CD8-positive, alpha-beta memory T cell (primary cell): ENCODE data around the gene ABCE1. TPM values are rescaled to one million over a fixed set of nuclear protein-coding genes. Genes with fewer than 3 reads are reported as not detected.

Source experiments
- CTCF ChIA-PET: fragments of 350-600 bp; sonication (Branson Sonifier 250); formaldehyde crosslinking; loops from one replicate; lab custom pipeline; 2021; ENCODE audit warnings: antibody characterized with exemption; lab: Charles Lee
- POLR2A ChIA-PET: fragments of 350-600 bp; sonication (Branson Sonifier 250); formaldehyde crosslinking; loops from one replicate; lab custom pipeline; 2021; ENCODE audit warnings: antibody characterized with exemption; lab: Charles Lee
- DNase-seq, 5 donors: peaks; one replicate each; pipeline versions ENCODE4 v3.0.0 to v3.0.0-alpha.2; 2020 to 2022; ENCODE audit warnings: mixed read lengths in 1 of 5
- H3K27ac ChIP-seq: one replicate; pipeline ENCODE4 v1.7.0; 2013; ENCODE audit warnings: low read depth, mild to moderate bottlenecking, low read length, moderate library complexity
- H3K27me3 ChIP-seq: 2 replicates; pipeline ENCODE4 v1.7.0; 2013; ENCODE audit warnings: low read length, mild to moderate bottlenecking; ENCODE audit not compliant: insufficient read depth, poor library complexity, severe bottlenecking
- H3K36me3 ChIP-seq: 2 replicates; pipeline ENCODE4 v1.7.0; 2013; ENCODE audit warnings: mild to moderate bottlenecking, low read length, moderate library complexity; ENCODE audit not compliant: insufficient read depth
- H3K4me1 ChIP-seq: 2 replicates; pipeline ENCODE4 v1.7.0; 2013; ENCODE audit warnings: mild to moderate bottlenecking, low read length, moderate library complexity; ENCODE audit not compliant: insufficient read depth
- H3K4me3 ChIP-seq: 2 replicates; pipeline ENCODE4 v1.7.0; 2013; ENCODE audit warnings: mild to moderate bottlenecking, low read length
- H3K9me3 ChIP-seq: 2 replicates; pipeline ENCODE4 v1.7.0; 2013; ENCODE audit warnings: mild to moderate bottlenecking, low read length
- H3K27ac Mint-ChIP-seq, 8 donors: one replicate each; pipeline ENCODE4 v1.8.0; 2020 to 2021; ENCODE audit warnings: mixed read lengths in 8 of 8, mild to moderate bottlenecking in 6 of 8, inconsistent platforms in 3 of 8, moderate library complexity in 3 of 8
- H3K27me3 Mint-ChIP-seq, 2 donors: one replicate each; pipeline ENCODE4 v1.8.0; 2020 to 2021; ENCODE audit warnings: mixed read lengths in 2 of 2, mild to moderate bottlenecking in 1 of 2, moderate library complexity in 1 of 2
- H3K36me3 Mint-ChIP-seq, 3 donors: one replicate each; pipeline ENCODE4 v1.8.0; 2020 to 2021; ENCODE audit warnings: mixed read lengths in 3 of 3, inconsistent platforms in 1 of 3, mild to moderate bottlenecking in 1 of 3
- H3K4me1 Mint-ChIP-seq, 3 donors: one replicate each; pipeline ENCODE4 v1.8.0; 2020 to 2021; ENCODE audit warnings: mixed read lengths in 3 of 3, inconsistent platforms in 1 of 3, mild to moderate bottlenecking in 1 of 3
- H3K4me3 Mint-ChIP-seq, 7 donors: one replicate each; pipeline ENCODE4 v1.8.0; 2020 to 2021; ENCODE audit warnings: mixed read lengths in 7 of 7, mild to moderate bottlenecking in 6 of 7, moderate library complexity in 4 of 7, inconsistent platforms in 2 of 7
- H3K9me3 Mint-ChIP-seq, 5 donors: one replicate each; pipeline ENCODE4 v1.8.0; 2020 to 2022; ENCODE audit warnings: mixed read lengths in 5 of 5, mild to moderate bottlenecking in 3 of 5, moderate library complexity in 2 of 5, inconsistent platforms in 1 of 5
- polyA plus RNA-seq: library from polyadenylated mRNA; unstranded; fragments of 300-500 nt; fragmentation: Illumina TruSeq; gene quantifications from one replicate; pipeline ENCODE4 v1.2.3, GENCODE V29; 2021
- total RNA-seq, 2 experiments: library from RNA; stranded (reverse); gene quantifications; one replicate each; pipeline ENCODE4 v1.2.3, GENCODE V29; 2021

ABCE1 gene
- total and polyA plus RNA-seq, 3 experiments from 2014 or later = 59.7 to 179 (median 170) TPM

DNA sequence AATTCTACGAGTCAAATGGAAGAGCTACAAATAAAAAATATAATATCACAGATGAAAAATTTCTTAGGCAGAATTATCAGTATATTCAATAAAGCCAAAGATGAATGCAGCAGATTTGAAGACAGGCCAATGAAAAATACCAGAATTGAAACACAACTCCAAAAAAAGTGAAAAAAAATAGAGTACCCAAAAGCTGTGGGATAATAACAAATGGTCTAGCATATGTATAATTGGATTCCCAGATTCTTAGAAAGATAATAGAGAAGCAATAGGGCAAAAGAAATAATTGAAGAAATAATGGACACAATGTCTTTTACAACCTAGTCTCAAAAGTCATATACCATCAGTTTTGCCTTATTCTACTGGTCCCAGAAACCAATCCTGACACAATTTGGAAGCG lies 4.5 kb upstream of the ABCE1 start:
- no peak for DNase-seq
- Mint-ChIP-seq H3K4me1 (peaks cover 32 to 70% (median 69%) of the 10 kb centered on the region in 3 donors), H3K9me3 (peaks cover 0 to 4% (median 3%) of the 10 kb centered on the region in 5 donors), H3K27me3 (no peaks in the 10 kb centered on the region), H3K36me3 (peaks cover 22 to 75% (median 28%) of the 10 kb centered on the region in 3 donors), H3K4me3 (no peak overlapping the region), H3K27ac (peak overlapping the region in 2 of 8 donors; percentile 6 to 73)
- H3K36me3 ChIP-seq = peaks cover 11% of the 10 kb centered on the region
- no peak overlapping the region for H3K27ac ChIP-seq
- POLR2A ChIA-PET = no interaction called here
- H3K4me1 ChIP-seq = peaks cover 13% of the 10 kb centered on the region
- H3K4me3 ChIP-seq = no peak overlapping the region
- CTCF ChIA-PET = no interaction called here
- H3K27me3 ChIP-seq = no peaks in the 10 kb centered on the region
- no peaks in the 10 kb centered on the region for H3K9me3 ChIP-seq

- H3K4me1 Mint-ChIP-seq = peaks cover 38 to 65% (median 61%) of the 10 kb centered on the region in 3 donors
- peak in 1 of 5 donors; percentile 3 for DNase-seq
- peaks cover 0 to 4% (median 3%) of the 10 kb centered on the region in 5 donors for H3K9me3 Mint-ChIP-seq
- Histone ChIP-seq H3K36me3 (peaks cover 11% of the 10 kb centered on the region), H3K27me3 (no peaks in the 10 kb centered on the region), H3K9me3 (no peaks in the 10 kb centered on the region), H3K27ac (peak overlapping the region; percentile 95), H3K4me1 (peaks cover 46% of the 10 kb centered on the region), H3K4me3 (peak overlapping the region; percentile 87)
- POLR2A ChIA-PET = interaction anchor here (1.0 to 2.6 kb wide), 5 partner anchors 35 to 1584 kb away, joined by 5 to 18 read pairs (median 6); partner anchors contain the start of genes MMAA, OTUD4 and SMARCA5
- peak overlapping the region; percentile 90 to 99 (median 95) for H3K4me3 Mint-ChIP-seq
- peak overlapping the region; percentile 95 to 100 (median 98) for H3K27ac Mint-ChIP-seq
- CTCF ChIA-PET = interaction anchor here (1.1 kb wide), 1 partner anchor 84 kb away, joined by 4 read pairs; no protein-coding TSS in a partner anchor
- no peaks in the 10 kb centered on the region for H3K27me3 Mint-ChIP-seq
- peaks cover 15 to 47% (median 21%) of the 10 kb centered on the region in 3 donors for H3K36me3 Mint-ChIP-seq
Measured at GRCh38 chr4:145097331-145097820, 735 bp upstream of the ABCE1 start.

- H3K4me1 Mint-ChIP-seq = peaks cover 41 to 55% (median 48%) of the 10 kb centered on the region in 3 donors
- Histone ChIP-seq H3K27ac (peak overlapping the region; percentile 95), H3K4me3 (peak overlapping the region; percentile 87), H3K9me3 (no peaks in the 10 kb centered on the region), H3K27me3 (no peaks in the 10 kb centered on the region), H3K36me3 (peaks cover 5% of the 10 kb centered on the region), H3K4me1 (peaks cover 57% of the 10 kb centered on the region)
- no peaks in the 10 kb centered on the region for H3K9me3 Mint-ChIP-seq
- CTCF ChIA-PET = interaction anchor here (1.1 kb wide), 1 partner anchor 82 kb away, joined by 4 read pairs; no protein-coding TSS in a partner anchor
- H3K27me3 Mint-ChIP-seq = no peaks in the 10 kb centered on the region
- POLR2A ChIA-PET = interaction anchor here (0.6 to 2.6 kb wide), 7 partner anchors 13 to 1586 kb away, joined by 3 to 18 read pairs (median 6); partner anchors contain the start of genes MMAA, OTUD4 and SMARCA5
- H3K36me3 Mint-ChIP-seq = peaks cover 8 to 36% (median 15%) of the 10 kb centered on the region in 3 donors
- H3K4me3 Mint-ChIP-seq = peak overlapping the region; percentile 90 to 99 (median 95)
- peak overlapping the region; percentile 95 to 100 (median 98) for H3K27ac Mint-ChIP-seq
- peak in 3 of 5 donors; percentile 20 to 52 (median 27) for DNase-seq
Measured at GRCh38 chr4:145098675-145099037, 545 bp downstream of the ABCE1 start.

DNA sequence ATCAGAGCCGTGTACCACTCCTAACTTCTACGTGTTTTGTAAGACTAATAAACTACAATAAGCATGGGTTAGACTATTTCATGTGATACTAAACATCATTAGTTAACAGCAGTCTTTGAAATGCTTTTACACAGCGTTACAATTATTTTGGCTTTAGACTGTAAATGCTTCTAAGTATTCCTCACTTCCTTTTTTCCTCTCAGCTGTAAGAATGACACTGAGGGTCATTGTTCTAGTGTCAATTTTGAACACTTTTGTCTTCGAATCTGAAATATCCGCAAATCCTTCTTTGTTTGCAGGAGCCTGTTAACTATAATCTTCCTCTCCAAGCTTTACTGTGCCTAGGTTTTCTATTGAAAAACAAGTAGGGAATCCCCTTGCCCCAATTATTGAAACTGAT lies 1.5 kb downstream of the ABCE1 start:
- peak overlapping the region in 7 of 8 donors; percentile 4 to 98 (median 77) for H3K27ac Mint-ChIP-seq

GRCh38 chr4:145101091-145101490 lies 3.0 kb downstream of the ABCE1 start:
- Mint-ChIP-seq H3K4me1 (peaks cover 28 to 39% (median 31%) of the 10 kb centered on the region in 3 donors), H3K27me3 (no peaks in the 10 kb centered on the region), H3K4me3 (no peak overlapping the region), H3K36me3 (peaks cover 0 to 31% (median 0%) of the 10 kb centered on the region in 3 donors), H3K9me3 (no peaks in the 10 kb centered on the region), H3K27ac (no peak overlapping the region)
- Histone ChIP-seq H3K4me1 (peaks cover 57% of the 10 kb centered on the region), H3K9me3 (no peaks in the 10 kb centered on the region), H3K36me3 (peaks cover 9% of the 10 kb centered on the region), H3K4me3 (no peak overlapping the region), H3K27me3 (no peaks in the 10 kb centered on the region), H3K27ac (no peak overlapping the region)
- no peak for DNase-seq
- POLR2A ChIA-PET = no interaction called here
- CTCF ChIA-PET = no interaction called here

More for the DNA sequence above, 1.5 kb downstream of the ABCE1 start:
- peaks cover 5% of the 10 kb centered on the region for H3K36me3 ChIP-seq
- H3K4me1 ChIP-seq = peaks cover 57% of the 10 kb centered on the region
- ChIA-PET CTCF (no interaction called here), POLR2A (interaction anchor here (2.5 to 2.6 kb wide), 2 partner anchors 79 to 81 kb away, joined by 8 to 18 read pairs; partner anchors contain the start of gene OTUD4)
- Mint-ChIP-seq H3K9me3 (no peaks in the 10 kb centered on the region), H3K36me3 (peaks cover 6 to 30% (median 9%) of the 10 kb centered on the region in 3 donors), H3K27me3 (no peaks in the 10 kb centered on the region), H3K4me3 (peak overlapping the region; percentile 90 to 99 (median 95)), H3K4me1 (peaks cover 38 to 50% (median 38%) of the 10 kb centered on the region in 3 donors)
- DNase-seq = no peak
- no peaks in the 10 kb centered on the region for H3K27me3 ChIP-seq
- no peaks in the 10 kb centered on the region for H3K9me3 ChIP-seq
- H3K27ac ChIP-seq = no peak overlapping the region
- H3K4me3 ChIP-seq = peak overlapping the region; percentile 87

DNA sequence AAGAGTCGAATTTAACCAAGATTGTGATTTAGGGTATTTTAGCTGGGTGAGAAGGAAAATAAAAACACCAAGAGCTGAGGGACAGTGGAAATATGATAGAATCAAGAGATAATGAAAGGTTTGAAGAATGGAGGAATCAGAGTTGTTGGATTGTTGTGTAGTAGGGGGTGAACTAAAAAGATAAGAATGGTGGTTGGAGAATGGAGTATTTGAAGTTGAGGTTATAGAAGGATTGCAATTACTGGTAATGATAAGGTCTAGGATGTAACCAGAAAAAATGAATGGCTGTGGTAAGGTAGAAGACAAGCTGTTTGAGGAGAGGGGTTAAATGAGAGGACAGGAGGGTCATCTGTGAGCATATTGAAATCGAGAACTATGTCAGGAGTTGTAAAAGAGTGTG lies 4.5 kb downstream of the ABCE1 start:
- H3K4me3 Mint-ChIP-seq = no peak overlapping the region
- H3K9me3 Mint-ChIP-seq = no peaks in the 10 kb centered on the region
- Histone ChIP-seq H3K4me3 (no peak overlapping the region), H3K36me3 (peaks cover 9% of the 10 kb centered on the region), H3K4me1 (peaks cover 44% of the 10 kb centered on the region), H3K9me3 (no peaks in the 10 kb centered on the region), H3K27ac (no peak overlapping the region), H3K27me3 (no peaks in the 10 kb centered on the region)
- CTCF ChIA-PET = interaction anchor here (0.9 to 1.4 kb wide), 2 partner anchors 13 to 42 kb away, joined by 3 to 4 read pairs; no protein-coding TSS in a partner anchor
- H3K27me3 Mint-ChIP-seq = no peaks in the 10 kb centered on the region
- H3K4me1 Mint-ChIP-seq = peaks cover 25 to 31% (median 26%) of the 10 kb centered on the region in 3 donors
- no peak overlapping the region for H3K27ac Mint-ChIP-seq
- POLR2A ChIA-PET = no interaction called here
- H3K36me3 Mint-ChIP-seq = peaks cover 4 to 41% (median 6%) of the 10 kb centered on the region in 3 donors
- DNase-seq = no peak

DNA sequence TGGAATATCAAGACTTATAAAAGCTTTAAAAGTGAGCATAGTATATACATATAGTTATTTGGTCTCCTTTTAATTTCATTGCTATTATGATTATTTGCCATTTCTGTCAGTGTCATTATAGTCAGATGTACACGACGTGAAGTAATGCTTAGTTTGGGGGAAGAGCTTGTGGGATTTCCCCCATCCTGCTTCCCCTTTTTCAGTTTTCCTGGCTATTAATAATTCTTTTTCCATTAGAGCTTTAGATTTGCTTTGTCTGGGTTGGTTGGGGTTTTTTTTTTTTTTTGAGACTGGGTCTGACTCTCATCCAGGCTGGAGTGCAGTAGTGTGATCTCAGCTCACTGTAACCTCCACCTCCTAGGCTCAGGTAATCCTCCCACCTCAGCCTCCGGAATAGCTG lies 5.4 kb downstream of the ABCE1 start:
- Histone ChIP-seq H3K4me1 (peaks cover 44% of the 10 kb centered on the region), H3K9me3 (no peaks in the 10 kb centered on the region), H3K4me3 (no peak overlapping the region), H3K36me3 (peaks cover 16% of the 10 kb centered on the region), H3K27ac (no peak overlapping the region), H3K27me3 (no peaks in the 10 kb centered on the region)
- DNase-seq = no peak
- peaks cover 4 to 40% (median 7%) of the 10 kb centered on the region in 3 donors for H3K36me3 Mint-ChIP-seq
- peaks cover 22 to 29% (median 23%) of the 10 kb centered on the region in 3 donors for H3K4me1 Mint-ChIP-seq
- ChIA-PET POLR2A (interaction anchor here (0.9 kb wide), 1 partner anchor 516 kb away, joined by 6 read pairs; the partner anchor contains the start of gene MMAA), CTCF (interaction anchor here (0.9 to 1.4 kb wide), 2 partner anchors 12 to 42 kb away, joined by 3 to 4 read pairs; no protein-coding TSS in a partner anchor)
- no peak overlapping the region for H3K4me3 Mint-ChIP-seq
- H3K9me3 Mint-ChIP-seq = no peaks in the 10 kb centered on the region
- H3K27ac Mint-ChIP-seq = no peak overlapping the region
- H3K27me3 Mint-ChIP-seq = no peaks in the 10 kb centered on the region

DNA sequence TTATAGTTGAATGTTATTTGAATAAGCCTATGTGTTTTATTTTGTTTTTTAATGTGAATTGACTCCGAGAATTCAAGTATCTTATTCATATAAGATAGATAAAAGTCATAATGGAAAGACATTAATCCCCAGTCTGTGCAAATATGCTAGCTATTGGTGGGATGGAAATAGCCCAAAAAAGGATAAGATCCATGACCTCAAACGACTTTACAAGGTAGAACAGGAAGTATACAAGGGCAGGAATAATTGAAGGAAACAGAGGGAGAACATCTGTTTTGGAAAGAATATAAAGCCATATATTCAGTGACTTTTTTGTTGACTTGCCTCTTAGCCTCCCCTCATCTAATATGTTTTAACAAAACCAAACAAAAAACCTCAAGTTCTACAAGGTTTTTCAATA lies 9.0 kb downstream of the ABCE1 start:
- no peak for DNase-seq
- no peak overlapping the region for H3K4me3 Mint-ChIP-seq
- peak overlapping the region in 2 of 8 donors; percentile 6 to 18 for H3K27ac Mint-ChIP-seq
- Histone ChIP-seq H3K4me1 (peaks cover 14% of the 10 kb centered on the region), H3K9me3 (no peaks in the 10 kb centered on the region), H3K4me3 (no peak overlapping the region), H3K27ac (no peak overlapping the region), H3K36me3 (peaks cover 40% of the 10 kb centered on the region), H3K27me3 (no peaks in the 10 kb centered on the region)
- H3K4me1 Mint-ChIP-seq = peaks cover 9 to 20% (median 12%) of the 10 kb centered on the region in 3 donors
- H3K36me3 Mint-ChIP-seq = peaks cover 8 to 64% (median 13%) of the 10 kb centered on the region in 3 donors
- no peaks in the 10 kb centered on the region for H3K9me3 Mint-ChIP-seq
- CTCF ChIA-PET = no interaction called here
- POLR2A ChIA-PET = no interaction called here
- H3K27me3 Mint-ChIP-seq = no peaks in the 10 kb centered on the region
